Ramos (cell line): Measurements from ENCODE around the gene ADM2.

ENCODE experiments used
- in situ Hi-C: fragments of 300-500 bp; cut with MboI; formaldehyde crosslinking; loops from one replicate; pipeline ENCODE4 v1.14.3; 2022; ENCODE audit warnings: low sequenced_read_pairs; ENCODE audit not compliant: unreplicated experiment

The ADM2 gene

GRCh38 chr22:50465066-50465930 lies 16.0 kb upstream of the ADM2 start:
- in situ Hi-C loops, result no loop called here

DNA sequence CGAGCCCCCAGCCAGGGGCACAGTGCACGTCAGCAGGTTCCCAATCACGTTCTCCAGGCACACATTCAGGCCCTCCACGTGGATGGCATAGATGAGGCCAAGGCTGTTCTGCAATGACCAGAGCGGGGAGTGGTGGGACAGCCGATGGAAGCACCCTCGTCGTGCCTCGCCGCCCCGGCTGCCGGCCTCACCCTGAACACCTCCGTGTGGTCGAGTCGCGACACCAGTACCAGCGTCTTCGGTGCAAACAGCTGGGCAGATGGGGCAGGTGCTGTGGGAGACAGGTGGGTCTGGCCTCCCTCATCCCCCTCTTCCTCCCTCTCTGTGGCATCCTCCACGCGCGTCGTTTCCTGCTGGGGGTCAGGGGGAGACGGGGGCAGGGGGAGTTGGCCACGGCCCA lies 14.0 kb upstream of the ADM2 start:
- in situ Hi-C loops, result no loop called here

DNA sequence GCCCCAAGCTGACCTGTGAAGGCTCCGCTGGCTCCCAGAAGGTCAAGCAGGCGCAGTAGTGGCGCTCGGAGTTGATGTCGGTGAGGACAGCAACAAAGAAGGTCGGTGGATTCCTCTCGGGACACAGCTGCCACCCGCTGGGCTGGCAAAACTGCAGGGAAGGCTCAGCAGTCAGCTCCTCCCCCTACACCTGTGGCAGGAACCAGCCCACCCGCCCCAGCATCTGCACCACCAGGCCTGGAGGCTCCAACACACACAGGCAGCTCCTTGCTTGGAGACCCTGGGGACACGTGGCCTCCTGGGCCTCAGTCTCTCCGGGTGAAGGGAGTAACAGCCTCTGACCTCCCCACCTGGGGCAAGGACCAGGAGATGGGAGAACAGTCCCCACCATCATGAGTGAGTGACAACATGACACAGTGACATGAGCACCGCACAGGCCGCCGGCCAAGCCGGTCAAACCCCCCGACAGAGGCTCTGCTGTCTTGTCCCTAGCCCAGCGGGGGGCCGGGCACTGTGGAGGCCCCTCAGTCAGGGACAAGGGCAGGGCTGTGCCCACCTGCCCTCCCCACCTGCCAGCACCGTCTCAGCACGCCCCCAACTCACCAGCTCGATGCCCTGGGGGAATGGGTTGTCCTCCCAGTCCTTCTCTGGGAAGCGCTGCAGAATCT lies 13.4 kb upstream of the ADM2 start:
- in situ Hi-C loops, result no loop called here

DNA sequence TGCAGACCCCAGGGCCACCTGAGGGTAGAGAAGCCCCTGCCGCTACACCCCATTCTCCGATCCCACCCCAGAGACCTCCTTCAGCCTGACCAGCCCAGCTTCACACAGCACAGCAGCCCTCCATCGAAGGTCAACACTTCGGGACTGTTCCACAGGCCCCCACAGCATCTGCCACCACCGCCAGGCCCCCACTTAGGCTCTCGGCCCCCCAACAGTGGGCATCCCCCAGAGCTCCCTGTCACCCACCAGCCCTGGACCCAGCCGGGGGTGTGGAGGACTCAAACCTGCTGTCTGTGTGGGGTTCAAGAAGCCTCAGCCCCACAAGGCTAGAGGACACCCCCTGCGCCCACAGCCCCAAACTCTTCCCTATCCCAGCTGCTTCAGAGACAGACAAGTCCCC lies 12.7 kb upstream of the ADM2 start:
- in situ Hi-C loops, result no loop called here

GRCh38 chr22:50469377-50470305 lies 11.7 kb upstream of the ADM2 start:
- in situ Hi-C loops, result no loop called here

- in situ Hi-C loops, result no loop called here
These were observed 10.9 kb upstream of the ADM2 start for GRCh38 chr22:50470491-50470890.

DNA sequence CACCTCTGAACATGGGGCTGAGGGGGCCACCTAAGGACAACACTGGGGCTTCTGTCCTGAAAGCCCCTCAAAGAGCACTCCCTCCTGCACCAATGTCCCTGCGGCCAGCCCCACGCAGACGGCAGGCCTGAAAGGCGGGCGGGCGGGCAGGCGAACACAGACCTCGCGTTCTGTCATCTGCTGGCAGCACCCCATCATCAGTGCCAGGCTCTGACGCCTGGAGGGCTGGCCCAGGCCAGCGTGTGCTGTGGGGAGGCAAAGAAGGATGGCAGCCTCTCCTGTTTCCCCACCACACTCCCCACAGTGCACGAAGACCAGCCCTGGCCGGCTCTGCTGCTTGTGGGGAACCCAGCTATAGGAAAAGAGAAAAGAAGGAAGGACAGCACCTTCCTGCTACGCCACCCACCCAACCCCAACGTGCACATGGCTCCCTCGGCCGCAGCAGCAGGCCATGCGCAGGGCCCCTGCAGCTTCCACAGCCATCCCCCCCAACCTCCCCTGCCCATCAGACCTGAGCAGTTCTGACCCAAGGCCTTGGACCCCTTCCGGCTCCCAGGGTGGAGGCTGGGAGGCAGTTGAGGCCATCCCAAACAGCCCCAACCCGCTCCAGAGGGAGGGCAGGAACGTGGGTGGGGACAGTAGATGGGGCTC lies 10.0 kb upstream of the ADM2 start:
- in situ Hi-C loops, result no loop called here

GRCh38 chr22:50471962-50472361 lies 9.4 kb upstream of the ADM2 start:
- in situ Hi-C loops, result no loop called here

- in situ Hi-C loops, result no loop called here
These were observed 8.3 kb upstream of the ADM2 start for GRCh38 chr22:50473088-50473487.

DNA sequence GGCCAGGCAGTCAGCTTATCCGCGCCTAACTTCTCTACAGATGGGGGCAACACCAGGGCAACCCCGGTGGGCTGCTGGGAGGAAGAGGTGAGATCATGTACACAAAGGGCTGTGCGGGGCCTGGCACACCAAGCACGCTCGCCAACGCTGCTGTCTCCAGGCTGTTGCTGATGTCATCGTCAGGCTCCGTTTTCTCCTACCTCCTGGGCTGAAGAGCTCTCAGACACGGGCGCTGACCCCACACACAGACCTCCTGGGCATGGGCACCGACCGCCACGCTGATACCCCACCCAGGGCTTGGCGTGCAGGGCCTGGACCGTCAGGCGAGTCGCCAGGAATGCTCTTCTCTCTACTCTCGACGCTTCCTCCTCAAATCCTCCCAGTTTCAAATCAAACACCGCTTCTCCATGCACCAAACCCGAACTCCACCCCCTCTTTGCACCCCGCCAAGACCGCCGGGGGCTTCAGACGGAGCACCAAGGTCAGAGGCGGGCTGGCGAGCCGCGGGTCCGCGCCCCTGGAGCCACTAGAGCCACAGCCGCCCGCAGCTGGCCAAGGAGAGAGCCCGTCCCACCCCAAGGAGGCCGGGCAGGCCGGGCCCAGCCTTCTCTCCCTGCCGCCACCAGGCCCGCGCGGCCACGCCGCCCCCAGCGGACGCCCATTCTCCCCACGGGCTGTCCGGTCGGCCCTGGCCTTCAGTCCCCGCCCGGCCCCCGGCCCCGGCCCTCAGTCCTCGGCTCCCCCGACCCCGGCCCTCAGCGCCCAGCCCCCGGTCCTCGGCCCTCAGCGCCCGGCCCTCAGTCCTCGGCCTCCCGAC lies 7.3 kb upstream of the ADM2 start:
- in situ Hi-C loops, result no loop called here

- in situ Hi-C loops, result no loop called here
These were observed 6.4 kb upstream of the ADM2 start, which contains the start of gene SBF1 for GRCh38 chr22:50474710-50475651. Gene SBF1, minus strand, starts transcription at chr22:50475035. Its CDS starts 195 bp downstream, at chr22:50474840.

GRCh38 chr22:50475652-50476002 lies 5.7 kb upstream of the ADM2 start:
- in situ Hi-C loops, result no loop called here

GRCh38 chr22:50476868-50477267 lies 4.5 kb upstream of the ADM2 start:
- in situ Hi-C loops, result no loop called here

GRCh38 chr22:50477923-50478322 lies 3.4 kb upstream of the ADM2 start:
- in situ Hi-C loops, result no loop called here

DNA sequence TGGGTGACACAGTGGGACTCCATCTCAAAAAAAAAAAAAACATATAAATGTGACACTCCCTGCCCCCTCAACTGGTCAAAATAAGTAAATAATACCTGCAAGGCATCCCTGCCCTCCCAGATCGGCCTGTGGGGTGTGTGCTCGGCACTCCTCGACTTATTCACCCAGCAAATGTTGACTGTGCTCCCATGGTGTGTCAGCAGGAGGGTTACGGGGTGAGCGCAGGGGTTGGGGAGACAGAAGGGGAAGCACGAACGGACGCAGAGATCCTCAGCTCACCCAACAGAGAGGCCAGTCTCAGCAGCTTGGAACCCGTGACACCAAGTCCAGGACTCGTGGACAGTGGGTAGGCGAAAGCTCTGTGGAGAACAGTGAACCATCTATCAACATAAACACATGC lies 1.6 kb upstream of the ADM2 start:
- in situ Hi-C loops, result no loop called here

- in situ Hi-C loops, result no loop called here
These were observed 301 bp upstream of the ADM2 start for GRCh38 chr22:50481045-50481439.

- in situ Hi-C loops, result no loop called here
These were observed 1.0 kb downstream of the ADM2 start for GRCh38 chr22:50482107-50483074.
